K562 (cell line): ENCODE results near the gene LTO1. TPM values are rescaled to one million over a fixed set of nuclear protein-coding genes. Genes with fewer than 3 reads are reported as not detected.

Experiments used
- ATAC-seq: fragments of 200-7000 bp; cut with Tn5 transposase; 3 replicates; pipeline ENCODE4 v1.9.1; 2020; ENCODE audit warnings: moderate library complexity
- BruUV-seq: library from RNA; stranded (reverse); fragments of 400-500 nt; replicated peaks from 2 replicates; lab custom pipeline; 2021; lab: Mats Ljungman, UMichigan
- CTCF ChIA-PET: fragments of 300-600 bp; formaldehyde crosslinking; extraction: SDS; loops from one replicate; lab custom pipeline; 2021; ENCODE audit warnings: low intra/inter-chr PET ratio; lab: Yijun Ruan, JAX
- POLR2A ChIA-PET: fragments of 300-600, 350-650 bp; sonication (Branson Sonifier 250); formaldehyde crosslinking; extraction: SDS; loops from one replicate; lab custom pipeline; 2021; ENCODE audit warnings: antibody characterized with exemption, inconsistent platforms; lab: Yijun Ruan, JAX
- DNase-seq, 4 experiments: peaks; one replicate each; pipeline versions ENCODE4 v3.0.0 to v3.0.0-alpha.2; 2011 to 2018; ENCODE audit warnings: low spot score in 3 of 4, mixed read lengths in 3 of 4; ENCODE audit errors: extremely low read depth in 1 of 4
- FAIRE-seq: peaks from 2 replicates; lab custom pipeline; 2011; peaks lifted over from hg19 to GRCh38; lab: Jason Lieb, UNC
- H2AFZ ChIP-seq: 2 replicates; pipeline ENCODE4 v1.6.0; 2011; ENCODE audit warnings: low read depth, low read length, control low read depth, inconsistent platforms
- H3K27ac ChIP-seq: fragments of 200-600 bp; 3 replicates; pipeline ENCODE4 v1.8.0; 2011; ENCODE audit warnings: low read depth, mild to moderate bottlenecking, control low read depth, inconsistent platforms, low read length, moderate library complexity, mixed read lengths; ENCODE audit errors: extremely low read depth
- H3K27me3 ChIP-seq, 2 experiments: fragments of 300-600 bp in 1 of 2; 2 replicates in 1 of 2; 3 replicates in 1 of 2; pipeline versions ENCODE4 v1.6.0 to v1.8.0; 2011; ENCODE audit warnings: inconsistent platforms in 2 of 2, low read length in 2 of 2, mild to moderate bottlenecking in 1 of 2, mixed read lengths in 1 of 2, moderate library complexity in 1 of 2; ENCODE audit not compliant: control insufficient read depth in 2 of 2, insufficient read depth in 2 of 2
- H3K36me3 ChIP-seq: fragments of 300-600 bp; 3 replicates; pipeline ENCODE4 v1.8.0; 2011; ENCODE audit warnings: mild to moderate bottlenecking, low read length, inconsistent platforms; ENCODE audit not compliant: control insufficient read depth, insufficient read depth
- H3K4me1 ChIP-seq, 2 experiments: fragments of 200-600 bp in 1 of 2; replicated peaks in 1 of 2; 2 replicates in 1 of 2; 3 replicates in 1 of 2; pipeline versions ENCODE4 v1.5.1 to v1.8.0; 2011; ENCODE audit warnings: inconsistent platforms in 2 of 2, low read length in 2 of 2, mild to moderate bottlenecking in 1 of 2, mixed read lengths in 1 of 2, moderate library complexity in 1 of 2; ENCODE audit not compliant: control insufficient read depth in 2 of 2, insufficient read depth in 2 of 2
- H3K4me2 ChIP-seq: 2 replicates; pipeline ENCODE4 v1.6.1; 2011; ENCODE audit warnings: low read length, control low read depth, inconsistent platforms, mixed read lengths; ENCODE audit not compliant: insufficient read depth
- H3K4me3 ChIP-seq: fragments of 200-600 bp; sonication (generic), shearing (Covaris generic); 2 replicates; pipeline ENCODE4 v1.5.1; 2016; ENCODE audit warnings: control low read depth, inconsistent platforms
- H3K79me2 ChIP-seq: fragments of 200-600 bp; 3 replicates; pipeline ENCODE4 v1.8.0; 2011; ENCODE audit warnings: low read length, inconsistent platforms; ENCODE audit not compliant: control insufficient read depth, insufficient read depth
- H3K9ac ChIP-seq, 2 experiments: 2 replicates each; pipeline versions ENCODE4 v1.6.0 to v1.6.1; 2011; ENCODE audit warnings: low read depth in 2 of 2, low read length in 2 of 2, control low read depth in 1 of 2, inconsistent platforms in 1 of 2, mild to moderate bottlenecking in 1 of 2, mixed read lengths in 1 of 2; ENCODE audit not compliant: insufficient read depth in 1 of 2
- H3K9me1 ChIP-seq: one replicate; pipeline ENCODE4 v1.6.0; 2011; ENCODE audit warnings: inconsistent platforms, mild to moderate bottlenecking, low read length, moderate library complexity; ENCODE audit not compliant: control insufficient read depth, insufficient read depth
- H3K9me3 ChIP-seq: replicated peaks from 2 replicates; pipeline ENCODE4 v1.5.1; 2011; ENCODE audit warnings: low read depth, low read length, inconsistent platforms; ENCODE audit not compliant: control insufficient read depth, insufficient read depth
- H4K20me1 ChIP-seq: replicated peaks from 2 replicates; pipeline ENCODE4 v1.6.1; 2011; ENCODE audit warnings: low read length, inconsistent platforms, mixed read lengths; ENCODE audit not compliant: control insufficient read depth, insufficient read depth
- CBX8 ChIP-seq: fragments of 200-600 bp; sonication (generic); IDR thresholded peaks from 2 replicates; pipeline ENCODE4 v1.6.1; 2012; ENCODE audit warnings: borderline replicate concordance, mixed run types, low read depth, mild to moderate bottlenecking, moderate library complexity, mixed read lengths, low read length, control low read depth, inconsistent platforms; ENCODE audit not compliant: poor library complexity, severe bottlenecking; ENCODE audit errors: extremely low read depth
- EGR1 ChIP-seq: fragments of 450-650 bp; conservative IDR thresholded peaks from 2 replicates; pipeline ENCODE4 v1.6.1; 2017; ENCODE audit warnings: mild to moderate bottlenecking
- GATAD2A ChIP-seq: fragments of 450-650 bp; IDR thresholded peaks from 2 replicates; pipeline ENCODE4 v1.6.1; 2017
- ZNF830 ChIP-seq: fragments of 250-450 bp; sonication (Bioruptor Pico); IDR thresholded peaks from 2 replicates; pipeline ENCODE4 v1.5.0; 2021; ENCODE audit warnings: mild to moderate bottlenecking
- WGBS: fragments of 100-300 bp; shearing (Covaris generic); methylation state at CpG from one replicate; pipeline ENCODE4 v1.1.6; 2016; ENCODE audit warnings: low coverage, mixed read lengths; ENCODE audit not compliant: insufficient coverage; ENCODE audit errors: missing lambda C conversion rate; 5-methylcytosine and 5-hydroxymethylcytosine counted together
- in situ Hi-C: fragments of 300-500 bp; cut with MboI; formaldehyde crosslinking; loops from 4 replicates; pipeline ENCODE4 v1.15.0; 2018; ENCODE audit warnings: inconsistent platforms, mixed read lengths
- intact Hi-C: fragments of 100-400 bp; cut with micrococcal nuclease; formaldehyde crosslinking; loops from 2 replicates; pipeline ENCODE4 v1.14.2; 2022
- polyA plus RNA-seq, 8 experiments: library from polyadenylated mRNA; depleted of rRNA in 4 of 8; stranded (reverse) in 5 of 8; unstranded in 3 of 8; fragments of >200 nt; fragmentation: Nextera tagmentation in 2 of 8; fragmentation: Illumina TruSeq in 1 of 8; extraction: Ambion mirVana in 2 of 8; extraction: Trizol in 1 of 8; gene quantifications; 2 replicates each; pipeline versions ENCODE4 v1.2.1 to v1.2.3, GENCODE V29; 2011 to 2014; ENCODE audit warnings: inconsistent platforms in 1 of 8, missing spikeins in 1 of 8
- total RNA-seq, 7 experiments: library from RNA; depleted of rRNA in 6 of 7; stranded (reverse); fragments of >200 nt in 6 of 7; fragmentation: Illumina TruSeq in 2 of 7; extraction: Trizol in 2 of 7; gene quantifications; 2 replicates each; pipeline versions ENCODE4 v1.2.1 to v1.2.3, GENCODE V29; 2011 to 2021; ENCODE audit warnings: low replicate concordance in 1 of 7
- TF ChIP-seq, protein P1 (sequence below): sonication (generic); formaldehyde crosslinking; IDR thresholded peaks from 2 replicates; pipeline ENCODE4 v1.8.0; 2022; ENCODE audit warnings: mild to moderate bottlenecking, missing genetic modification reagents

LTO1 gene
- total and polyA plus RNA-seq, 9 of the 15 experiments (the other 6 are each of a cell fraction or from before 2014, with no cell fraction given), result 2.6 to 43.4 (median 19.1) TPM

DNA sequence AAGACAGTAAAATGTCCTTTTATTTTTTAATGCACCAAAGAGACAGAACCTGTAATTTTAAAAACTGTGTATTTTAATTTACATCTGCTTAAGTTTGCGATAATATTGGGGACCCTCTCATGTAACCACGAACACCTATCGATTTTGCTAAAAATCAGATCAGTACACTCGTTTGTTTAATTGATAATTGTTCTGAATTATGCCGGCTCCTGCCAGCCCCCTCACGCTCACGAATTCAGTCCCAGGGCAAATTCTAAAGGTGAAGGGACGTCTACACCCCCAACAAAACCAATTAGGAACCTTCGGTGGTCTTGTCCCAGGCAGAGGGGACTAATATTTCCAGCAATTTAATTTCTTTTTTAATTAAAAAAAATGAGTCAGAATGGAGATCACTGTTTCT, 35.3 kb downstream of the LTO1 start:
- intact Hi-C loops, result loop anchor here (5.0 to 10.0 kb wide), 4 partner anchors 198 to 1005 kb away; no protein-coding TSS in a partner anchor
- H3K9me1 ChIP-seq, result peaks cover 3% of the 10 kb centered on the region
- WGBS, result 6% methylated on average over 9 of the region's 9 CpGs
- ChIA-PET CTCF (no interaction called here), POLR2A (interaction anchor here (0.6 kb wide), 1 partner anchor 544 kb away, joined by 4 read pairs; no protein-coding TSS in a partner anchor)
- H3K4me1 ChIP-seq, result peaks cover 8 to 65% of the 10 kb centered on the region in 2 experiments; a peak in 4 of 5 replicates
- ATAC-seq (no peak), FAIRE-seq (no peak), DNase-seq (no peak)
- no peak overlapping the region for H3K4me2 ChIP-seq
- H3K4me3 ChIP-seq, result no peak overlapping the region
- H2AFZ ChIP-seq, result no peak overlapping the region
- peaks cover 4% of the 10 kb centered on the region; the same call in 1 of the 3 replicates for H3K79me2 ChIP-seq
- H3K36me3 ChIP-seq, result no peaks in the 10 kb centered on the region
- no peak overlapping the region for H3K27ac ChIP-seq
- no peaks in the 10 kb centered on the region; the same call in 1 of the 2 replicates for H4K20me1 ChIP-seq
- TF ChIP-seq EGR1 (no peak), CBX8 (peak; percentile 95), GATAD2A (no peak), ZNF830 (no peak)
- TF ChIP-seq, protein P1, sequence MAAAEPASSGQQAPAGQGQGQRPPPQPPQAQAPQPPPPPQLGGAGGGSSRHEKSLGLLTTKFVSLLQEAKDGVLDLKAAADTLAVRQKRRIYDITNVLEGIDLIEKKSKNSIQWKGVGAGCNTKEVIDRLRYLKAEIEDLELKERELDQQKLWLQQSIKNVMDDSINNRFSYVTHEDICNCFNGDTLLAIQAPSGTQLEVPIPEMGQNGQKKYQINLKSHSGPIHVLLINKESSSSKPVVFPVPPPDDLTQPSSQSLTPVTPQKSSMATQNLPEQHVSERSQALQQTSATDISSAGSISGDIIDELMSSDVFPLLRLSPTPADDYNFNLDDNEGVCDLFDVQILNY (CRISPR knock-in tag), result no peak
- TF ChIP-seq, all 486 proteins: peak for 1
- no peak overlapping the region for H3K9ac ChIP-seq
- no TSS peak for BruUV-seq
- in situ Hi-C loops, result loop anchor here (5.0 kb wide), 3 partner anchors 193 to 533 kb away; partner anchors contain the start of gene MYEOV
- no peaks in the 10 kb centered on the region for H3K9me3 ChIP-seq
- H3K27me3 ChIP-seq, result peaks cover 11 to 20% of the 10 kb centered on the region in 2 experiments
